Stimulated activated memory B cell treated with anti-CD40 and anti-IgM and Interleukin-4, amounts not matched to agents 10 μg/mL and 1 μg/mL and 100 μg/mL, for 72 hours (primary cell): ENCODE measurements around the gene EPB41.
A peak's percentile ranks its signal among the peaks of the same experiment; 100 is the strongest.

Source experiments
- ATAC-seq: fragments of 150-1000 bp; cut with Tn5 transposase; 2 replicates; pipeline ENCODE4 v1.10.0; 2021
- H3K27ac Mint-ChIP-seq: one replicate; pipeline ENCODE4 v1.8.0; 2022; ENCODE audit warnings: mild to moderate bottlenecking, mixed read lengths
- H3K27me3 Mint-ChIP-seq: one replicate; pipeline ENCODE4 v1.8.0; 2022; ENCODE audit warnings: mixed read lengths
- H3K36me3 Mint-ChIP-seq: one replicate; pipeline ENCODE4 v1.8.0; 2022; ENCODE audit warnings: mixed read lengths
- H3K4me1 Mint-ChIP-seq: one replicate; pipeline ENCODE4 v1.8.0; 2022; ENCODE audit warnings: mixed read lengths
- H3K4me3 Mint-ChIP-seq: one replicate; pipeline ENCODE4 v1.8.0; 2022; ENCODE audit warnings: mild to moderate bottlenecking, moderate library complexity, mixed read lengths
- H3K9me3 Mint-ChIP-seq: one replicate; pipeline ENCODE4 v1.8.0; 2022; ENCODE audit warnings: mixed read lengths

The EPB41 gene

GRCh38 chr1:28973596-28974421 lies 59.4 kb downstream of the EPB41 start:
- no peak for ATAC-seq
- no peaks in the 10 kb centered on the region for H3K27me3 Mint-ChIP-seq
- no peak overlapping the region for H3K4me3 Mint-ChIP-seq
- peak overlapping the region; percentile 4 for H3K27ac Mint-ChIP-seq
- no peaks in the 10 kb centered on the region for H3K9me3 Mint-ChIP-seq
- H3K36me3 Mint-ChIP-seq, result peaks cover 18% of the 10 kb centered on the region
- peaks cover 51% of the 10 kb centered on the region for H3K4me1 Mint-ChIP-seq

- Mint-ChIP-seq H3K9me3 (no peaks in the 10 kb centered on the region), H3K27me3 (no peaks in the 10 kb centered on the region), H3K27ac (peak overlapping the region; percentile 4), H3K4me1 (peaks cover 56% of the 10 kb centered on the region), H3K36me3 (peaks cover 18% of the 10 kb centered on the region), H3K4me3 (no peak overlapping the region)
- ATAC-seq, result no peak
Observed at GRCh38 chr1:28974432-28974831, 60.1 kb downstream of the EPB41 start.

GRCh38 chr1:28976248-28976647 lies 61.9 kb downstream of the EPB41 start:
- ATAC-seq, result no peak
- Mint-ChIP-seq H3K27ac (no peak overlapping the region), H3K36me3 (peaks cover 18% of the 10 kb centered on the region), H3K4me3 (no peak overlapping the region), H3K9me3 (no peaks in the 10 kb centered on the region), H3K4me1 (peaks cover 61% of the 10 kb centered on the region), H3K27me3 (no peaks in the 10 kb centered on the region)

- Mint-ChIP-seq H3K27ac (no peak overlapping the region), H3K9me3 (no peaks in the 10 kb centered on the region), H3K4me3 (no peak overlapping the region), H3K27me3 (no peaks in the 10 kb centered on the region), H3K36me3 (peaks cover 20% of the 10 kb centered on the region), H3K4me1 (peaks cover 45% of the 10 kb centered on the region)
- no peak for ATAC-seq
Observed at GRCh38 chr1:28981210-28981609, 66.8 kb downstream of the EPB41 start.

- Mint-ChIP-seq H3K36me3 (peaks cover 21% of the 10 kb centered on the region), H3K9me3 (no peaks in the 10 kb centered on the region), H3K4me1 (peaks cover 45% of the 10 kb centered on the region), H3K27ac (no peak overlapping the region), H3K4me3 (no peak overlapping the region), H3K27me3 (no peaks in the 10 kb centered on the region)
- no peak for ATAC-seq
Observed at GRCh38 chr1:28982198-28982597, 67.8 kb downstream of the EPB41 start.

GRCh38 chr1:28983091-28983490 lies 68.7 kb downstream of the EPB41 start:
- no peak for ATAC-seq
- no peak overlapping the region for H3K27ac Mint-ChIP-seq
- H3K4me3 Mint-ChIP-seq, result no peak overlapping the region
- H3K9me3 Mint-ChIP-seq, result no peaks in the 10 kb centered on the region
- H3K36me3 Mint-ChIP-seq, result peaks cover 27% of the 10 kb centered on the region
- peaks cover 42% of the 10 kb centered on the region for H3K4me1 Mint-ChIP-seq
- H3K27me3 Mint-ChIP-seq, result no peaks in the 10 kb centered on the region

GRCh38 chr1:28983509-28984310 lies 69.3 kb downstream of the EPB41 start:
- Mint-ChIP-seq H3K27me3 (no peaks in the 10 kb centered on the region), H3K9me3 (no peaks in the 10 kb centered on the region), H3K27ac (no peak overlapping the region), H3K4me1 (peaks cover 36% of the 10 kb centered on the region), H3K36me3 (peaks cover 23% of the 10 kb centered on the region), H3K4me3 (no peak overlapping the region)
- ATAC-seq, result no peak

GRCh38 chr1:28984311-28984684 lies 69.9 kb downstream of the EPB41 start:
- H3K27me3 Mint-ChIP-seq, result no peaks in the 10 kb centered on the region
- peaks cover 23% of the 10 kb centered on the region for H3K36me3 Mint-ChIP-seq
- H3K27ac Mint-ChIP-seq, result no peak overlapping the region
- ATAC-seq, result no peak
- no peak overlapping the region for H3K4me3 Mint-ChIP-seq
- no peaks in the 10 kb centered on the region for H3K9me3 Mint-ChIP-seq
- H3K4me1 Mint-ChIP-seq, result peaks cover 33% of the 10 kb centered on the region

- H3K4me1 Mint-ChIP-seq, result peaks cover 26% of the 10 kb centered on the region
- no peaks in the 10 kb centered on the region for H3K27me3 Mint-ChIP-seq
- H3K9me3 Mint-ChIP-seq, result no peaks in the 10 kb centered on the region
- peaks cover 23% of the 10 kb centered on the region for H3K36me3 Mint-ChIP-seq
- H3K27ac Mint-ChIP-seq, result peak overlapping the region; percentile 75
- no peak for ATAC-seq
- H3K4me3 Mint-ChIP-seq, result no peak overlapping the region
Observed at GRCh38 chr1:28985427-28985826, 71.1 kb downstream of the EPB41 start.

- Mint-ChIP-seq H3K27ac (peak overlapping the region; percentile 75), H3K27me3 (no peaks in the 10 kb centered on the region), H3K4me3 (peak overlapping the region; percentile 49), H3K9me3 (no peaks in the 10 kb centered on the region), H3K4me1 (peaks cover 26% of the 10 kb centered on the region), H3K36me3 (peaks cover 23% of the 10 kb centered on the region)
- ATAC-seq, result peak; percentile 55
Observed at GRCh38 chr1:28986306-28986910, 72.0 kb downstream of the EPB41 start.

- Mint-ChIP-seq H3K27ac (no peak overlapping the region), H3K4me1 (peaks cover 7% of the 10 kb centered on the region), H3K36me3 (peaks cover 40% of the 10 kb centered on the region), H3K27me3 (no peaks in the 10 kb centered on the region), H3K4me3 (no peak overlapping the region), H3K9me3 (no peaks in the 10 kb centered on the region)
- ATAC-seq, result no peak
Observed at GRCh38 chr1:29002792-29003191, 88.4 kb downstream of the EPB41 start.

GRCh38 chr1:29004288-29004687 lies 89.9 kb downstream of the EPB41 start:
- H3K36me3 Mint-ChIP-seq, result peaks cover 44% of the 10 kb centered on the region
- peaks cover 7% of the 10 kb centered on the region for H3K4me1 Mint-ChIP-seq
- no peaks in the 10 kb centered on the region for H3K27me3 Mint-ChIP-seq
- H3K9me3 Mint-ChIP-seq, result no peaks in the 10 kb centered on the region
- ATAC-seq, result no peak
- H3K4me3 Mint-ChIP-seq, result no peak overlapping the region
- H3K27ac Mint-ChIP-seq, result no peak overlapping the region

- Mint-ChIP-seq H3K4me3 (no peak overlapping the region), H3K27me3 (no peaks in the 10 kb centered on the region), H3K36me3 (peaks cover 44% of the 10 kb centered on the region), H3K9me3 (no peaks in the 10 kb centered on the region), H3K4me1 (peaks cover 7% of the 10 kb centered on the region), H3K27ac (no peak overlapping the region)
- no peak for ATAC-seq
Observed at GRCh38 chr1:29004798-29005197, 90.4 kb downstream of the EPB41 start.

GRCh38 chr1:29011775-29012174 lies 97.4 kb downstream of the EPB41 start:
- H3K27ac Mint-ChIP-seq, result no peak overlapping the region
- no peak for ATAC-seq
- H3K36me3 Mint-ChIP-seq, result peaks cover 36% of the 10 kb centered on the region
- H3K9me3 Mint-ChIP-seq, result no peaks in the 10 kb centered on the region
- H3K4me3 Mint-ChIP-seq, result no peak overlapping the region
- no peaks in the 10 kb centered on the region for H3K4me1 Mint-ChIP-seq
- H3K27me3 Mint-ChIP-seq, result no peaks in the 10 kb centered on the region

- Mint-ChIP-seq H3K36me3 (peaks cover 24% of the 10 kb centered on the region), H3K4me1 (no peaks in the 10 kb centered on the region), H3K27ac (no peak overlapping the region), H3K27me3 (no peaks in the 10 kb centered on the region), H3K9me3 (no peaks in the 10 kb centered on the region), H3K4me3 (no peak overlapping the region)
- ATAC-seq, result no peak
Observed at GRCh38 chr1:29017235-29017634, 102.9 kb downstream of the EPB41 start.
